ENCODE data around the gene TBXAS1. TPM values are rescaled to one million over a fixed set of nuclear protein-coding genes. Genes with fewer than 3 reads are reported as not detected.

TBXAS1 gene
- total and polyA plus RNA-seq, 4 donors, result 19.6 to 126 (median 55.2) TPM

- Histone ChIP-seq H3K4me3 (no peak overlapping the region), H3K36me3 (ENCODE audit: control insufficient read depth in 4 of 4, insufficient read depth in 4 of 4, low read length in 4 of 4) (no peaks in the 10 kb centered on the region), H3K9me3 (ENCODE audit: control insufficient read depth in 4 of 4, insufficient read depth in 3 of 4, low read length in 3 of 4) (no peaks in the 10 kb centered on the region), H3K4me1 (ENCODE audit: control insufficient read depth in 5 of 5, insufficient read depth in 5 of 5, low read length in 5 of 5) (peaks cover 0 to 7% (median 0%) of the 10 kb centered on the region in 5 donors), H3K27ac (ENCODE audit: low read depth in 1 of 2, low read length in 1 of 2) (no peak overlapping the region), H3K9ac (ENCODE audit: insufficient read depth in 1 of 2, low read length in 2 of 2) (no peak overlapping the region), H3K27me3 (ENCODE audit: control insufficient read depth in 3 of 3, insufficient read depth in 3 of 3, low read length in 2 of 3) (no peaks in the 10 kb centered on the region)
- ATAC-seq (ENCODE audit: insufficient read depth, low FRiP score) (no peak), DNase-seq (no peak)
- TF ChIP-seq, protein P1, sequence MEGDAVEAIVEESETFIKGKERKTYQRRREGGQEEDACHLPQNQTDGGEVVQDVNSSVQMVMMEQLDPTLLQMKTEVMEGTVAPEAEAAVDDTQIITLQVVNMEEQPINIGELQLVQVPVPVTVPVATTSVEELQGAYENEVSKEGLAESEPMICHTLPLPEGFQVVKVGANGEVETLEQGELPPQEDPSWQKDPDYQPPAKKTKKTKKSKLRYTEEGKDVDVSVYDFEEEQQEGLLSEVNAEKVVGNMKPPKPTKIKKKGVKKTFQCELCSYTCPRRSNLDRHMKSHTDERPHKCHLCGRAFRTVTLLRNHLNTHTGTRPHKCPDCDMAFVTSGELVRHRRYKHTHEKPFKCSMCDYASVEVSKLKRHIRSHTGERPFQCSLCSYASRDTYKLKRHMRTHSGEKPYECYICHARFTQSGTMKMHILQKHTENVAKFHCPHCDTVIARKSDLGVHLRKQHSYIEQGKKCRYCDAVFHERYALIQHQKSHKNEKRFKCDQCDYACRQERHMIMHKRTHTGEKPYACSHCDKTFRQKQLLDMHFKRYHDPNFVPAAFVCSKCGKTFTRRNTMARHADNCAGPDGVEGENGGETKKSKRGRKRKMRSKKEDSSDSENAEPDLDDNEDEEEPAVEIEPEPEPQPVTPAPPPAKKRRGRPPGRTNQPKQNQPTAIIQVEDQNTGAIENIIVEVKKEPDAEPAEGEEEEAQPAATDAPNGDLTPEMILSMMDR (IDR thresholded peaks at IDR 0.05; ENCODE audit: control extremely low read depth, extremely low read depth), result no peak
- whole genome bisulfite sequencing, 2 donors, result 84 to 90% methylated on average over 5 of the region's 5 CpGs
Observed at GRCh38 chr7:139897422-139898090, 68.5 kb downstream of the TBXAS1 start.

DNA sequence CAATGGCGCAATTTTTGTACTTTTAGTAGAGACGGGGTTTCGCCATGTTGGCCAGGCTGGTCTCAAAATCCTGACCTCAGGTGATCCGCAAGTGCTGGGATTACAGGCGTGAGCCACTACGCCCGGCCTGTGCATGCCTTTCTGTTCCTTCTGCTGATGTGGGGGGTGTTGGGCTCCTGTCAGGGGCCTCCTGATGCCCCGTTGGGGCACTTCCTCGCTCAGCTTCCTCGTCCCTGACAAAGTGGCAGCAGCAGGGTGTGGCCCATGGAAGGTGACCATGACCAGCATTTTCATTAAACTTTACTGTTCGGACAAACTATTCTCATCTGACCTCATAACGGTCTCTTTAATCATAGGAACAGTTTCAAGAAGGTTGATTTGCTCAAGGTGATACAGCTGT is 69.4 kb downstream of the TBXAS1 start:
- no peak overlapping the region for H3K27ac ChIP-seq (ENCODE audit: low read depth in 1 of 2, low read length in 1 of 2)
- no peak overlapping the region for H3K4me3 ChIP-seq

DNA sequence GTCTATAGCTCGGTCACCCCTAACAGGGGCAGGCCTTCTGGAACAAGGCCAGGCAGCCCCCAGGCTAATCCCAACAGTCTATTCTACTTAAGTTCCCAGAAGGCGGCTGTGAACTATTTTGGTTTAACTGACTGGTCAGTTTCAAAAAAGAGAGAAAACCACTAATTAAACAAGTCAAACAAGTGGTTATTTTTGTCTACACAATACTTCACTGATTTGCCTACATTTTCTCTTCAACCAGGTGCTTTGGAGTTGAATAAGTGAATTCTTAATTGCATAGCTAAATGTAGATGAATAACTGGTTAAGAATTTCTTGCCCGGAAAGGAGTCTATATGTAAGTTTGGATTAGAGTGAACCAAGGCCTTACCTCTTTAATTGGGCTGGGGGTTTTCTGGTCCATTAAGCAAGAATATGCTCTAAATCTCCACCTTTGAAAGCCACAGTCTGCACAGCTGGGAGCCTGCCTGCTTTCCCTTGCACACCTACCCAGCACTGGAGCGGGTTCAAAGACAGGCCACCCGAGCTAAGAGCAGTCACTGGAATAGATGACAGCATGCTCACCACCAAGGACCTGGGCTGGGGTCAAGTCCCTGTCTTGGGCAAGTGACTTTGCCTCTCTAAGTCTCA is 70.4 kb downstream of the TBXAS1 start:
- H3K27ac ChIP-seq (ENCODE audit: low read depth in 1 of 2, low read length in 1 of 2), result no peak overlapping the region
- 94 to 95% methylated on average over 5 of the region's 5 CpGs for WGBS, 2 donors
- no peaks in the 10 kb centered on the region for H3K9me3 ChIP-seq (ENCODE audit: control insufficient read depth in 4 of 4, insufficient read depth in 3 of 4, low read length in 3 of 4)
- DNase-seq, result no peak
- ATAC-seq (ENCODE audit: insufficient read depth, low FRiP score), result no peak
- H3K4me3 ChIP-seq, result no peak overlapping the region
- H3K9ac ChIP-seq (ENCODE audit: insufficient read depth in 1 of 2, low read length in 2 of 2), result no peak overlapping the region
- TF ChIP-seq, protein P1 (IDR thresholded peaks at IDR 0.05; ENCODE audit: control extremely low read depth, extremely low read depth), result no peak
- no peaks in the 10 kb centered on the region for H3K36me3 ChIP-seq (ENCODE audit: control insufficient read depth in 4 of 4, insufficient read depth in 4 of 4, low read length in 4 of 4)
- H3K4me1 ChIP-seq (ENCODE audit: control insufficient read depth in 5 of 5, insufficient read depth in 5 of 5, low read length in 5 of 5), result peaks cover 0 to 4% (median 0%) of the 10 kb centered on the region in 5 donors
- H3K27me3 ChIP-seq (ENCODE audit: control insufficient read depth in 3 of 3, insufficient read depth in 3 of 3, low read length in 2 of 3), result no peaks in the 10 kb centered on the region

More for the DNA sequence above, 69.4 kb downstream of the TBXAS1 start:
- no peaks in the 10 kb centered on the region for H3K36me3 ChIP-seq (ENCODE audit: control insufficient read depth in 4 of 4, insufficient read depth in 4 of 4, low read length in 4 of 4)
- H3K9ac ChIP-seq (ENCODE audit: insufficient read depth in 1 of 2, low read length in 2 of 2), result no peak overlapping the region
- H3K27me3 ChIP-seq (ENCODE audit: control insufficient read depth in 3 of 3, insufficient read depth in 3 of 3, low read length in 2 of 3), result no peaks in the 10 kb centered on the region
- H3K9me3 ChIP-seq (ENCODE audit: control insufficient read depth in 4 of 4, insufficient read depth in 3 of 4, low read length in 3 of 4), result no peaks in the 10 kb centered on the region
- WGBS, 2 donors, result 67 to 79% methylated on average over 12 of the region's 12 CpGs
- TF ChIP-seq, protein P1 (IDR thresholded peaks at IDR 0.05; ENCODE audit: control extremely low read depth, extremely low read depth), result no peak
- no peak for DNase-seq
- no peak for ATAC-seq (ENCODE audit: insufficient read depth, low FRiP score)
- peaks cover 0 to 7% (median 0%) of the 10 kb centered on the region in 5 donors for H3K4me1 ChIP-seq (ENCODE audit: control insufficient read depth in 5 of 5, insufficient read depth in 5 of 5, low read length in 5 of 5)
